Ovary (tissue), 3 donors: ENCODE data around the gene COL4A1.

ENCODE experiments used
- CTCF ChIP-seq, 3 donors: fragments of 450-650 bp in 2 of 3; fragments of 200-600 bp in 1 of 3; IDR thresholded peaks; one replicate each; pipeline versions ENCODE4 v1.5.1 to v1.8.0; 2016 to 2022; ENCODE audit warnings: antibody characterized with exemption in 3 of 3, mild to moderate bottlenecking in 1 of 3
- EP300 ChIP-seq: sonication (generic); formaldehyde crosslinking; IDR thresholded peaks from one replicate; pipeline ENCODE4 v1.6.1; 2017; ENCODE audit warnings: antibody characterized with exemption
- POLR2A ChIP-seq: fragments of 450-650 bp; IDR thresholded peaks from one replicate; pipeline ENCODE4 v1.6.1; 2017; ENCODE audit warnings: antibody characterized with exemption, mild to moderate bottlenecking, moderate library complexity
- donor health status: DM: no; HTN: no; CAD: no.

GRCh38 chr13:110221406-110222117, 85.4 kb downstream of the COL4A1 start:
- TF ChIP-seq POLR2A (no peak), CTCF (IDR thresholded peaks at IDR 0.05) (no peak), EP300 (no peak)
